HG02571 (cell line): ENCODE measurements around the gene SLC16A8.
"Not testable (repeated sequence)": the region's sequence is repeated elsewhere in the genome, so short reads cannot be mapped to it uniquely, and the experiment has no call there.

Source experiments
- ATAC-seq: cut with Tn5 transposase; IDR thresholded peaks from one replicate; pipeline ENCODE4 v1.9.1; 2021; ENCODE audit warnings: mild to moderate bottlenecking, moderate library complexity; ENCODE audit not compliant: unreplicated experiment

Gene SLC16A8

GRCh38 chr22:38086942-38087341 is 3.0 kb upstream of the SLC16A8 start:
- ATAC-seq, result no peak

GRCh38 chr22:38086001-38086845 is 2.2 kb upstream of the SLC16A8 start:
- no peak for ATAC-seq

- ATAC-seq, result no peak
These were observed 1.5 kb upstream of the SLC16A8 start for GRCh38 chr22:38085501-38085900.

- no peak for ATAC-seq
These were observed 1.1 kb upstream of the SLC16A8 start for GRCh38 chr22:38085056-38085455.

- ATAC-seq, result no peak
These were observed 836 bp downstream of the SLC16A8 start for GRCh38 chr22:38082986-38083710.

- ATAC-seq, result no peak
These were observed 1.8 kb downstream of the SLC16A8 start for GRCh38 chr22:38081941-38082828.

GRCh38 chr22:38081636-38081940 is 2.4 kb downstream of the SLC16A8 start:
- no peak for ATAC-seq

GRCh38 chr22:38080850-38081635 is 2.9 kb downstream of the SLC16A8 start:
- ATAC-seq, result no peak

GRCh38 chr22:38080474-38080849 is 3.5 kb downstream of the SLC16A8 start:
- no peak for ATAC-seq

- no peak for ATAC-seq
These were observed 4.2 kb downstream of the SLC16A8 start for GRCh38 chr22:38079804-38080203.

GRCh38 chr22:38079208-38079607 is 4.8 kb downstream of the SLC16A8 start:
- ATAC-seq, result not testable (repeated sequence)

GRCh38 chr22:38078046-38078840 is 5.7 kb downstream of the SLC16A8 start:
- ATAC-seq, result no peak

GRCh38 chr22:38077595-38077994 is 6.4 kb downstream of the SLC16A8 start:
- ATAC-seq, result no peak

- ATAC-seq, result no peak
These were observed 6.9 kb downstream of the SLC16A8 start for GRCh38 chr22:38077096-38077495.

GRCh38 chr22:38075961-38076360 is 8.0 kb downstream of the SLC16A8 start:
- no peak for ATAC-seq

GRCh38 chr22:38075105-38075825 is 8.7 kb downstream of the SLC16A8 start:
- no peak for ATAC-seq

- no peak for ATAC-seq
These were observed 9.5 kb downstream of the SLC16A8 start for GRCh38 chr22:38074181-38075104.
